AG09309 (cell line): Measurements from ENCODE around the gene MAD1L1.

Experiments
- DNase-seq: peaks from one replicate; pipeline ENCODE4 v3.0.0-alpha.2; 2010; ENCODE audit warnings: low read depth
- H3K4me3 ChIP-seq: 2 replicates; pipeline ENCODE4 v1.5.1; 2011; ENCODE audit warnings: mild to moderate bottlenecking, low read depth, low read length, moderate library complexity; ENCODE audit not compliant: control insufficient read depth
- TF ChIP-seq, protein P1 (sequence below): IDR thresholded peaks from 2 replicates; pipeline ENCODE4 v1.5.1; 2011; ENCODE audit warnings: mild to moderate bottlenecking, low read depth, low read length, inconsistent platforms; ENCODE audit not compliant: insufficient read depth, control insufficient read depth; ENCODE audit errors: missing control alignments

MAD1L1 gene

DNA sequence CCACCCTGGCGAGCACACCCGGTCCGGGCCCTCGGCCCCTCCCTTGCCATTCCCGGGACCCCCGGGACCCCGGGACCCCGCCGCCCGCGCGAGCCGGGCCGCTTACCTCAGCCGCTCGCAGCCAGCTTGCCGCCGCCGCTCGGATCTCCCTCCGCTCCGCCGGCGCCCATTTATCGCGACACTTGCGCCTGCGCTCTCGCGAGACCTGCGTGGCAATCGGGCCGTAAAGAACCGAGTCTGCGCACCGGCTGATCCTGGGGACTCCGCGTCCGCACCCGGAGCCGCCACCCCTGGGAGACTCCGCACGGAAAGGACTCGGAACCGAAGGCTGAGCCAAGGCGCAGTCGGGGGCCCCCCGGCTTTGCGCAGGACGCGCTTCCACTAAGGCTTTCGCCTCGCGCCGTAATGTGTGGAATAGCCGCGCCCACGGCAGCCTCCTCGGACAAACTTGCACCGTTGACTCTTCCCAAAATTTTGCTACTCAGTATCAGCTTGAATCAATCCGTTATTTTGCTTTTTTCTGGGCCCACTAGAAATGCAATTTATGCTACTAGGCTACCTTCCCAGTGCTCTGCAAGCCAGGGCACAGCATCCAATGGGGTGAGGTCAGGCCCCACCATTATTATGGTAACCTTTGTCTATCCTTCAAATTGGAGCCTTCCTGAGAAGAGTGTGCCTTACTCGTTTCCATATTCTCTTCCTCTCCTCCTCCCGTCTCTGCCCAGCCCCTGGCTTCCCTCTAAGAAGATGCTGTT lies at the start of gene MAD1L1:
TSS of gene MAD1L1 (minus strand) at position 180 of the 755 bp plus-strand sequence. CDS start 2,812 bp downstream, outside the sequence.
- H3K4me3 ChIP-seq = peak within 1 kb of the TSS; percentile 76
- DNase-seq = peak; percentile 44
- TF ChIP-seq, protein P1, sequence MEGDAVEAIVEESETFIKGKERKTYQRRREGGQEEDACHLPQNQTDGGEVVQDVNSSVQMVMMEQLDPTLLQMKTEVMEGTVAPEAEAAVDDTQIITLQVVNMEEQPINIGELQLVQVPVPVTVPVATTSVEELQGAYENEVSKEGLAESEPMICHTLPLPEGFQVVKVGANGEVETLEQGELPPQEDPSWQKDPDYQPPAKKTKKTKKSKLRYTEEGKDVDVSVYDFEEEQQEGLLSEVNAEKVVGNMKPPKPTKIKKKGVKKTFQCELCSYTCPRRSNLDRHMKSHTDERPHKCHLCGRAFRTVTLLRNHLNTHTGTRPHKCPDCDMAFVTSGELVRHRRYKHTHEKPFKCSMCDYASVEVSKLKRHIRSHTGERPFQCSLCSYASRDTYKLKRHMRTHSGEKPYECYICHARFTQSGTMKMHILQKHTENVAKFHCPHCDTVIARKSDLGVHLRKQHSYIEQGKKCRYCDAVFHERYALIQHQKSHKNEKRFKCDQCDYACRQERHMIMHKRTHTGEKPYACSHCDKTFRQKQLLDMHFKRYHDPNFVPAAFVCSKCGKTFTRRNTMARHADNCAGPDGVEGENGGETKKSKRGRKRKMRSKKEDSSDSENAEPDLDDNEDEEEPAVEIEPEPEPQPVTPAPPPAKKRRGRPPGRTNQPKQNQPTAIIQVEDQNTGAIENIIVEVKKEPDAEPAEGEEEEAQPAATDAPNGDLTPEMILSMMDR = no peak

DNA sequence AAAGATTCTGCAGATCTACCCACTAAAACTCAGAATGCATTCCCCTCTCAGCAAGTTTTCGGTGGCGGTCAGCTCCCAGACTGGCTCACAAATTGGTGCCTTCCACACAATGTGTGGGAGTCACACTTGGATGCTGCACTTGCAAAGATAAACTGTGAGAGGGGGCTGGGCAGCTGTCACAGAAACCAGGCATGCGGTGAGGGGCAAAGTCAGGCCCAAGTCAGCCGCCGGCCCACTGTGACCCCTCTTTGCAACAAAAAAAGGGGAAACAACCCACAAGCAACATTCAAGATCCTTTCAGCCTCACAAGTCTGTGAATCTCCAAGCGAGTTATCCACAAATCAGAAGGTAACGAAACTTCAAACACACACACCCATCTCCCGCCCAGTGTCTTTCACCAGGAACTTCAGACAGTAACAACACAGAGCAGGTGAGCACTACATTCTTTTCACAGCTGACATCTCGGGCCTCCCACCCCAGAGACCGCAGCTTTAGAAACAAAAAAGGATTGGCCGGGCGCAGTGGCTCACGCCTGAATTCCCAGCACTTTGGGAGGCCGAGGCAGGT lies 49.5 kb upstream of the MAD1L1 start:
- no peak overlapping the region for H3K4me3 ChIP-seq
- TF ChIP-seq, protein P1 = no peak
- no peak for DNase-seq

DNA sequence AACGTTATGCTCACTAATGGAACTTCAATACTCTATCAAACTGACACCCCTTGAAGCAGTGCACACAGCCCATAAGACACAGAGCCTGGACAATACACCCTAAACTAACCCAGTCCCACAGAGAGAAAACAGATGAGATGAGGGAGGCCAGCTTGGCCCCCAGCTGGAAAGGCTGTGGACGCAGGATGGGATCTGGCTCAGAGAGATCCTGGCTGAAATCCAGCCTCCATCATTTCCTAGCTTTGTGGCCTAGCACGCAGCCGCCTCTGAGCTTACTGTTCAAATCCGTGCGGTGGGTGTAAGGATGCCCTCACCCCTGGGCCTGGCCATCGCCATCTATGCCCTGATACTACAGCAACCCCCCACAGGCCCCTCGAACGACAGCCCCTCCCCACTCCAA lies 48.8 kb upstream of the MAD1L1 start:
- H3K4me3 ChIP-seq = no peak overlapping the region
- TF ChIP-seq, protein P1 = no peak
- no peak for DNase-seq

DNA sequence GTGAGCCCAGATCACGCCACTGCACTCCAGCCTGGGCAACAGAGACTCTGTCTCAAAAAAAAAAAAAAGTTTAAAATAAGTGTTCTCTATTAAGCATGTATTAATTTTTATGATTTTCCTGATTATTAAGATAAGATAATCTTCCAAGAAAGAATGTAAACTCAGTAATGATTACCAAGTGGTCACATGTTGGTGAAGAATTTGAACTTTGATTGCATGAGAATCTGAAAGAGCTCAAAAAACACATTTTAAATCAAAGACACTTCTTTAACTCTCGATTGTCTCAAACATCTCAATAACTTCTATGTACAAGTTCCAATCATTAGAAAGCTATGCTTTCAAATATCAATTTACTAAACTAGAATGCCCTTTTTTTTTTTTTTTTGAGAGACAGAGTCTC lies 47.7 kb upstream of the MAD1L1 start:
- no peak overlapping the region for H3K4me3 ChIP-seq
- TF ChIP-seq, protein P1 = no peak
- DNase-seq = no peak

DNA sequence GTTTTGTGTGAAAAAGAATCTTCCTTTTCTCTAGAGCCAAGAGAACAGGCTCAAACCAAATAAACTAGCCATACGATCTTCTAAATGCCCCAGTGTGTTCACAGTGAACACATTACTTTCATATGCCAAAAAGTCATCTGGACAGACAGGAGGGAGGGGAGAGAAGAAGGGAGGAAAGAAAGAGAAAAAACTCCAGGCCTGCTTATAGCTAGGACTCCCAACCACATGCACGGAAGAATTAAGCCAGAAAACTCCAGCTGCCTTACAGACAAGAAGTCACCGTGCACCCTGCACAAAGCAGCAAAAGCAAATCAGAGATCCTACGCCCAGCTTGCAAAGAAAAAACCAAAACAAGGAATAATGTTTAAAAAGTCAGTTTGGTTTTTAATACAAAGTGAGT lies 47.2 kb upstream of the MAD1L1 start:
- TF ChIP-seq, protein P1 = no peak
- no peak for DNase-seq
- no peak overlapping the region for H3K4me3 ChIP-seq

DNA sequence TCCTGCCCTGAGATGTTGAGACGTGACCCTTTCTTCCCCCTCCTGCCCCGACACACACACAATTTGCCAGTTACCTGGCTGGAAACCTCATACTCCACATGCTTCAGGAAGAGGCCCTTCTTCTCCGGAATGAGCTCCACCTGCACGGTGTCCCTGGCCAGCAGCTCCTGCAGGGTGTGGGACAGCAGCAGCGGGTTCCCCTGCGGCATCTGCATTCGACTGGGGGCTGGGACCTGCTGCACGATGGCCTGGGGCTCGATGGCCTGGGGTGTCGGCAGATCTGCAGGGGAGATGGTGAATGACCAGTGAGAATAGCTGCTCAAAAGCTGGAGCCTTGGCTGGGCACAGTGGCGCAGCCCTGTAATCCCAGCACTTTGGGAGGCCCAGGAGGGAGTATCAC lies 45.3 kb upstream of the MAD1L1 start:
- no peak overlapping the region for H3K4me3 ChIP-seq
- TF ChIP-seq, protein P1 = no peak
- DNase-seq = no peak
